ENCODE results near the gene PAN2.
"Not testable (repeated sequence)": the region's sequence is repeated elsewhere in the genome, so short reads cannot be mapped to it uniquely, and the experiment has no call there.

PAN2 gene

DNA sequence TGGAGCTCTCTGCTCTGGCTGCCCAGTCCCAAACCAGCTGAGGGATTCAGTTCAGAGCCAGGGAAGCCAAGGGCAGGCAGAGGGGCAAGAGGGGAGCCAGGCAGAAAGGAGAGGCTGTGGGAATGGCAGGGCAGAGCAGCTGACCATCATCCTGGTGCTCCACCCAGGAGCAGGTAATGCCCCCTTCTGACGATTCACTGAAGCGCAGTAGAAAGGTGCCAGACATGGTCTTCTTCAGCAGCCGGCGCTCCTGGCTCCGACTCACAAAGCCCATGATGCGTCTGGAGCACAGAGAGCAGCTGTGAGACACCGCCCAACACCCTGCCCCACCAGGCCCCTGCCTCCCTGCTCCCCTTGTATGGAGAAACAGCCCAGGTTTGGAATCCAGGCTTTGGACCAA lies 12.9 kb upstream of the PAN2 start:
- no peak for DNase-seq (ENCODE audit: insufficient read length, low spot score)

DNA sequence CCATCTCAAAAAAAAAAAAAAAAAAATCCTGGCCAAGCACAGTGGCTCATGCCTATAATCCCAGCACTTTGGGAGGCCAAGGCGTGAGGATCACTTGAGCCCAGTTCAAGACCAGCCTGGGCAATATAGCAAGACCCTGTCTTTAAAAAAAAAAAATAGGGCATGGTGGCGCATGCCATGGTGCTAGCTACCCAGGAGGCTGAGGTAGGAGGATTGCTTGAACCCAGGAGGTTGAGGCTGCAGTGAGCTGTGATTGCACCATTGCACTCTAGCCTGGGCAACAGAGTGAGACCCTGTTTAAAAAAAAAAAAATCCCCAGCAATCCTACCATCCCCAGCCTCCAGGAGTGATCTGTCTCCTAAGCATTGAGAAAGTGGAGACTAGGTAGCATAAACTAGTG lies 8.5 kb upstream of the PAN2 start:
- DNase-seq (ENCODE audit: insufficient read length, low spot score); FAIRE-seq: not testable (repeated sequence)

More for the DNA sequence above, 12.9 kb upstream of the PAN2 start:
- FAIRE-seq, result peak; percentile 69
- TF ChIP-seq SPI1 (IDR thresholded peaks at IDR 0.05; ENCODE audit: low read depth, low read length) (no peak), PAX5 (IDR thresholded peaks at IDR 0.05; ENCODE audit: insufficient read depth, low read length, severe bottlenecking) (no peak), TAF1 (IDR thresholded peaks at IDR 0.05; ENCODE audit: low read depth, low read length) (no peak), POU2F2 (IDR thresholded peaks at IDR 0.05; ENCODE audit: low read depth, low read length) (no peak)

DNA sequence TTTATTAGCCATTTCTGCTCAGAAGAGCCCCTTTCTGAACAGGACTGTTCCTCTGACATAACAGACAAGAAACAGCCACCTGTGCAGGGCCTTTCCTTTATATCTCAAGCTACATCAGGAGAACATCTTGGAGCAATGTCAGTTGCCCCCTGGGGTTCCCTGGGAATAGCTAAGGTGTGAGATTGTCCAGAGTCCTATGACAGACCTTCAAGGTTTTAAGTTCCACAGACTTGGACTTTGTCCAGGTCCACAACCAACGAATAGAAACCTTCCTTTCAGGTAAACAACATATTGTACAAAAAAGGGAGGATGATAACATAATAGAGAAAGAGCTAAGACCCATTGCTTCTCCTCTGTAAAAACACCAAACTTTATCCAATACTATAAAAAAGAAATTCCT lies 7.8 kb upstream of the PAN2 start:
- FAIRE-seq, result no peak
- TF ChIP-seq SPI1 (IDR thresholded peaks at IDR 0.05; ENCODE audit: low read depth, low read length) (no peak), TAF1 (IDR thresholded peaks at IDR 0.05; ENCODE audit: low read depth, low read length) (no peak), PAX5 (IDR thresholded peaks at IDR 0.05; ENCODE audit: insufficient read depth, low read length, severe bottlenecking) (no peak), POLR2A (IDR thresholded peaks at IDR 0.05; ENCODE audit: low read depth, low read length) (no peak), POU2F2 (IDR thresholded peaks at IDR 0.05; ENCODE audit: low read depth, low read length) (no peak), POLR2AphosphoS5 (IDR thresholded peaks at IDR 0.05; ENCODE audit: low read depth, low read length) (no peak)
- DNase-seq (ENCODE audit: insufficient read length, low spot score), result no peak

DNA sequence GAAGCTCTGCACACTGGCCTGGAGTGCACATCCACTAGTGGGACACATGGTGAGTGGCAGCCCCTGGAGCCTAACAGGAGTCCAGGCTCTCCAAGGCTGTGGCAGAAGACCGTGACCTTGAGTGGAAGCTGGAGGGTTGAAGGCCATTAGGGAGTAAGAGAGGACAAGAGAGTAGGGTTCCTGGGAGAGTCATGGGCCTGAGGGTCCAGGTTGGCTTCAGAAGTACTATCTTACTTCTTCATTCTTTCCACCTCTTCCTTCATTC lies 5.3 kb upstream of the PAN2 start:
- TF ChIP-seq POLR2A (IDR thresholded peaks at IDR 0.05; ENCODE audit: low read depth, low read length) (no peak), PAX5 (IDR thresholded peaks at IDR 0.05; ENCODE audit: insufficient read depth, low read length, severe bottlenecking) (no peak), TAF1 (IDR thresholded peaks at IDR 0.05; ENCODE audit: low read depth, low read length) (no peak; the same call in 1 of the 2 replicates), POU2F2 (IDR thresholded peaks at IDR 0.05; ENCODE audit: low read depth, low read length) (no peak), POLR2AphosphoS5 (IDR thresholded peaks at IDR 0.05; ENCODE audit: low read depth, low read length) (no peak), SPI1 (IDR thresholded peaks at IDR 0.05; ENCODE audit: low read depth, low read length) (no peak)
- DNase-seq (ENCODE audit: insufficient read length, low spot score), result no peak
- FAIRE-seq, result no peak

DNA sequence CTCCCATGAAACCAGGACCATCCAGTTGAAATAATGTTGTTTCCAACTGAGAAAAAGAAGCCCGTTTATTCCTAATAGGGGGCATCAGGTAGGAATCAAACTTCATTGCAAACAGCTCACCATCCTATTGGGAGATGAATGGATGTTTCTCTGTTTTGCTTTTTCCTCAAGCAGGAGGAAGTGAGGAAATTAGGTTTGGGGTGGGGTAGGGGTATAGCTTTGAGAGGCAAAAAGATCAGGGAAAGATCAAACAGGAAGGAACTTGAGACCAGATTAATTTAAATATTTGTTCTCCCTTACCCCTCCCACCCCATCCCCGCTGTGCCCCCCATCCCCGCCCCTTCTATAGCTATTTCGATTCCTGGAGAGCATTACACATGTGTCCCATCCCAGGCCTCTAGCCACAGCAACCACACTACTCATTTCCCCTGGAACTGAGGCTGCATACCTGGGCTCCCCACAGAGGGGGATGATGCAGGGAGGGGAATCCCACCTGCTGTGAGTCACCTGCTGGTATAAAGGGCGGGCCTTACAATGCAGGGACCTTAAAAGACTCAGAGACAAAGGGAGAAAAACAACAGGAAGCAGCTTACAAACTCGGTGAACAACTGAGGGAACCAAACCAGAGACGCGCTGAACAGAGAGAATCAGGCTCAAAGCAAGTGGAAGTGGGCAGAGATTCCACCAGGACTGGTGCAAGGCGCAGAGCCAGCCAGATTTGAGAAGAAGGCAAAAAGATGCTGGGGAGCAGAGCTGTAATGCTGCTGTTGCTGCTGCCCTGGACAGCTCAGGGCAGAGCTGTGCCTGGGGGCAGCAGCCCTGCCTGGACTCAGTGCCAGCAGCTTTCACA lies 4.7 kb upstream of the PAN2 start, which contains the start of gene IL23A:
Gene IL23A, plus strand, starts transcription at position 577 of the 850 bp plus-strand sequence. Its CDS starts 161 bp downstream, at position 738.
- DNase-seq (ENCODE audit: insufficient read length, low spot score) (peak; percentile 21), FAIRE-seq (peak; percentile 80)
- TF ChIP-seq POU2F2 (IDR thresholded peaks at IDR 0.05; ENCODE audit: low read depth, low read length) (peak; percentile 61; the same call in 1 of the 2 replicates), POLR2A (IDR thresholded peaks at IDR 0.05; ENCODE audit: low read depth, low read length) (peak; percentile 60; the same call in 1 of the 2 replicates), POLR2AphosphoS5 (IDR thresholded peaks at IDR 0.05; ENCODE audit: low read depth, low read length) (peak; percentile 44; the same call in 1 of the 2 replicates), TAF1 (IDR thresholded peaks at IDR 0.05; ENCODE audit: low read depth, low read length) (no peak; the same call in 1 of the 2 replicates), PAX5 (IDR thresholded peaks at IDR 0.05; ENCODE audit: insufficient read depth, low read length, severe bottlenecking) (no peak), SPI1 (IDR thresholded peaks at IDR 0.05; ENCODE audit: low read depth, low read length) (peak; percentile 29; the same call in 1 of the 2 replicates)

DNA sequence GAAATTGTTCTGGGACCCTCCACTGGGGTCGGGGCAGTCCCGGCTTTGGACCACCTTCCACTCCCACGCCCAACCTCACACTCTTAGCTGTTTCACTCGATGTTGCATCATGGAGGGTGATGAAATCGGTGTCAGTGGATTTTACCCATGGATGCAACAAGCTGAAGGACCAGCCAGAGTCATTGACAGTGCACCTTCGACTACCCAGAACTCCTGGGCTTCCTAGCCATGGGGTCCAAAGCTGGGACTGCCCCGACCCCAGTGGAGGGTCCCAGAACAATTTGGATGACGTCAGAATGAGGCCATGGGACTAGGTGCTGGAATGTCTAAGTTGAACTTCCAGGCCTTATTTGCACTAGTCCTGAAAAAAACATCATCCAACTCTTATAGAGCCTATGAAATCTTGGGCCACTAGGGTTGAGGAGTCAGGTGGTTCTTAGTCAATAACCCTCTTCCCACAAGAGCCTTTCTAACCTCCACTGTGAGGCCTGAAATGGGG lies 4.0 kb upstream of the PAN2 start:
- no peak for FAIRE-seq
- TF ChIP-seq POLR2A (IDR thresholded peaks at IDR 0.05; ENCODE audit: low read depth, low read length) (no peak), POU2F2 (IDR thresholded peaks at IDR 0.05; ENCODE audit: low read depth, low read length) (no peak), PAX5 (IDR thresholded peaks at IDR 0.05; ENCODE audit: insufficient read depth, low read length, severe bottlenecking) (no peak), SPI1 (IDR thresholded peaks at IDR 0.05; ENCODE audit: low read depth, low read length) (no peak), POLR2AphosphoS5 (IDR thresholded peaks at IDR 0.05; ENCODE audit: low read depth, low read length) (no peak), TAF1 (IDR thresholded peaks at IDR 0.05; ENCODE audit: low read depth, low read length) (no peak)

DNA sequence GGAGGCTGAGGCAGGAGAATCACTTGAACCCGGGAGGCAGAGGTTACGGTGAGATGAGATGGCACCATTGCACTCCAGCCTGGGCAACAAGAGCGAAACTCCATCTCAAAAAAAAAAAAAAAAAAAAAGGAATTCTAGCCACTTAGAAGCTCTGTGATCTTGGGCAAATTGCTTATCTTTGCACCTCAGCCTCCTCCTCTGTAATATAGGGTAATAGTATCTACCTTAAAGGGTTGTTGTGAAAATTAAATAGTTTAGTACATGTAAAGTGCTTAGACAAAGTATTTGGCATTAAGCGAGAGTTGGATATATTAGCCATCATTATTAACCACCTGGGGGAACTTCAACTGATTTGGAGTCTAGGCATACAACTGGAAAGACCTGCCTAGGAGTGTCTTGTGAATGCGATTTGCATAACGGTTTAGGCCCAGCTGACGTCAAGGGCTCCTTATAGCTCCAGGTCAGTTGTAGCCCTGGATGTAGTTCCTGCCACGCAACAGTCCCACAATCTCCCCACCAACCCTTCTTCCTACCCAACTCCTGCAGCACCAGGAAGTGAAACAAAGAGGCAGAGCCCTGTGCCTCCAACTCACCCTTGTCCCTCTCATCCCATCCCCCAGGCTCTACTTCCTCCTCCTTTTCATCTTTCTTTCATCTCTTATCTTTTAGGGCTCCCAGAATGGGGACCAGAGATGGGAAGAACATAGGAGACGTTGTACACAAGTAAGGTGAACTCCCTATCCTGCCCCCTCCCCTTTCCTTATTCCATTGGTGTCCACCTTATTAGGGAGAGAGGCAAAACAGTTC lies 2.8 kb upstream of the PAN2 start:
- no peak for DNase-seq (ENCODE audit: insufficient read length, low spot score)
- peak; percentile 62 for FAIRE-seq
- TF ChIP-seq PAX5 (IDR thresholded peaks at IDR 0.05; ENCODE audit: insufficient read depth, low read length, severe bottlenecking), result no peak
- TF ChIP-seq POLR2A (IDR thresholded peaks at IDR 0.05; ENCODE audit: low read depth, low read length), result no peak
- peak; percentile 39; the same call in 1 of the 2 replicates for TF ChIP-seq POLR2AphosphoS5 (IDR thresholded peaks at IDR 0.05; ENCODE audit: low read depth, low read length)
- TF ChIP-seq SPI1 (IDR thresholded peaks at IDR 0.05; ENCODE audit: low read depth, low read length), result peak; percentile 69
- peak; percentile 94 for TF ChIP-seq POU2F2 (IDR thresholded peaks at IDR 0.05; ENCODE audit: low read depth, low read length)
- TF ChIP-seq TAF1 (IDR thresholded peaks at IDR 0.05; ENCODE audit: low read depth, low read length), result no peak

More for the DNA sequence above, 4.0 kb upstream of the PAN2 start:
- no peak for DNase-seq (ENCODE audit: insufficient read length, low spot score)

DNA sequence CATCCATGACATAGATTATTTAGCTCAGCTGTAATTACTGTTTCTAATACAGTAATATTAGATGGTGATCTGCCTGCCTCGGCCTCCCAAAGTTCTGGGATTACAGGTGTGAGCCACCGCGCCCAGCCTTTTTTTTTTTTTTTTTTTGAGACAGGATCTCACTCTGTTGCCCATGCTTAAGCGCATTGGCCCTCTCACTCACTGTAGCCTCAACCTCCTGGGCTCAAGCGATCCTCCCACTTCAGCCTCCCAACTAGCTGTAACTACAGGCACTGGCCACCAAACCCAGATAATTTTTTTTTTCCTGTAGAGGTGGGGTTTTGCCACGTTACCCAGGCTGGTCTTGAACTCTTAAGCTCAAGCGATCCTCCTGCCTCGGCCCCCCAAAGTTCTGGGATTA lies 1.7 kb upstream of the PAN2 start:
- not testable (repeated sequence) for FAIRE-seq; DNase-seq (ENCODE audit: insufficient read length, low spot score)

DNA sequence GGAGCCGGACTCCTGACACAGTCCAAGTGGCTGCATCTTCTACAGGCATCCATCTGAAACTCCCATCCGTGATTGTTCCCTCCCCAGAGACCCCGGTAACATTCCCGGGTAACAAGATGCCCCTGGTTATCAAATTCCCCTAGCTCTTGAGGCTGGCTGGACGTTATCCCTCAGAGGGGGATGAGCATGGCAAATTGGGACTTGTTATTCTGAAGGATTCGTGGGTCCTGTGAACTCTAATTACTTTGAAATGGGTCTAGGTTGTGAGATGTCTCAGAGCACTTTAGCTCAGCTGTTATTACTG lies 642 bp upstream of the PAN2 start:
- DNase-seq (ENCODE audit: insufficient read length, low spot score) (no peak), FAIRE-seq (no peak)
- TF ChIP-seq POLR2A (IDR thresholded peaks at IDR 0.05; ENCODE audit: low read depth, low read length), result no peak
- no peak for TF ChIP-seq POU2F2 (IDR thresholded peaks at IDR 0.05; ENCODE audit: low read depth, low read length)
- TF ChIP-seq TAF1 (IDR thresholded peaks at IDR 0.05; ENCODE audit: low read depth, low read length), result no peak
- no peak for TF ChIP-seq SPI1 (IDR thresholded peaks at IDR 0.05; ENCODE audit: low read depth, low read length)
- TF ChIP-seq POLR2AphosphoS5 (IDR thresholded peaks at IDR 0.05; ENCODE audit: low read depth, low read length), result no peak
- TF ChIP-seq PAX5 (IDR thresholded peaks at IDR 0.05; ENCODE audit: insufficient read depth, low read length, severe bottlenecking), result no peak

Measured in GM12891 (cell line).